Ammon's horn (tissue), 1 donor: ENCODE data around the gene MED16.

ENCODE experiments used
- DNase-seq: peaks from one replicate; pipeline ENCODE4 v3.0.0-alpha.2; 2016; ENCODE audit warnings: low spot score

Gene MED16, protein sequence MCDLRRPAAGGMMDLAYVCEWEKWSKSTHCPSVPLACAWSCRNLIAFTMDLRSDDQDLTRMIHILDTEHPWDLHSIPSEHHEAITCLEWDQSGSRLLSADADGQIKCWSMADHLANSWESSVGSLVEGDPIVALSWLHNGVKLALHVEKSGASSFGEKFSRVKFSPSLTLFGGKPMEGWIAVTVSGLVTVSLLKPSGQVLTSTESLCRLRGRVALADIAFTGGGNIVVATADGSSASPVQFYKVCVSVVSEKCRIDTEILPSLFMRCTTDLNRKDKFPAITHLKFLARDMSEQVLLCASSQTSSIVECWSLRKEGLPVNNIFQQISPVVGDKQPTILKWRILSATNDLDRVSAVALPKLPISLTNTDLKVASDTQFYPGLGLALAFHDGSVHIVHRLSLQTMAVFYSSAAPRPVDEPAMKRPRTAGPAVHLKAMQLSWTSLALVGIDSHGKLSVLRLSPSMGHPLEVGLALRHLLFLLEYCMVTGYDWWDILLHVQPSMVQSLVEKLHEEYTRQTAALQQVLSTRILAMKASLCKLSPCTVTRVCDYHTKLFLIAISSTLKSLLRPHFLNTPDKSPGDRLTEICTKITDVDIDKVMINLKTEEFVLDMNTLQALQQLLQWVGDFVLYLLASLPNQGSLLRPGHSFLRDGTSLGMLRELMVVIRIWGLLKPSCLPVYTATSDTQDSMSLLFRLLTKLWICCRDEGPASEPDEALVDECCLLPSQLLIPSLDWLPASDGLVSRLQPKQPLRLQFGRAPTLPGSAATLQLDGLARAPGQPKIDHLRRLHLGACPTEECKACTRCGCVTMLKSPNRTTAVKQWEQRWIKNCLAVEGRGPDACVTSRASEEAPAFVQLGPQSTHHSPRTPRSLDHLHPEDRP

DNA sequence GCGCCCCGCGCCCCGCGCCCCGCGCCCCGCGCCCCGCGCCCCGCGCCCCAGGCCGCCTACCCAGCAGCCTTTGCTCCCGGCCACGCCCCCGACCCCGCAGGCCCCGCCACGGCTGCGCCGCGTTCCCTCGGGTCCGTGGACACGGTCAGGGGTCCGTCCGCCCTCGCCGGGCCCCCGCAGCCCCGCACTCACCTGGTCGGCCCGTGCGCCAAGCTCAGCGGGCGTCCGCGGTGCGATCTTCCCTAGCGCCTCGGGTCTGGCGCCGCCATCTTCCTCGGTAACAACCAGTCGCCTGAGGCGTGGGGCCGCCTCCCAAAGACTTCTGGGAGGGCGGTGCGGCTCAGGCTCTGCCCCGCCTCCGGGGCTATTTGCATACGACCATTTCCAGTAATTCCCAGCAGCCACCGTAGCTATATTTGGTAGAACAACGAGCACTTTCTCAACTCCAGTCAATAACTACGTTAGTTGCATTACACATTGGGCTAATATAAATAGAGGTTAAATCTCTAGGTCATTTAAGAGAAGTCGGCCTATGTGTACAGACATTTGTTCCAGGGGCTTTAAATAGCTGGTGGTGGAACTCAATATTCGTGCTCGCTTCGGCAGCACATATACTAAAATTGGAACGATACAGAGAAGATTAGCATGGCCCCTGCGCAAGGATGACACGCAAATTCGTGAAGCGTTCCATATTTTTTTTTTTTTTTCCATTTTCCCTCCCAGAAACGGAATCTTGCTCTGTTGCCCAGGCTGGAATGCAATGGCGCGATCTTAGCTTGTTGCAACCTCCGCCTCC, at the start of gene MED16, which contains the start of gene RNU6-9:
Gene MED16, minus strand, starts transcription at position 294 of the 796 bp plus-strand sequence. CDS start 2,056 bp downstream, outside the sequence.
Gene RNU6-9, plus strand, starts transcription at position 591 of the 796 bp plus-strand sequence.
- peak; percentile 96 for DNase-seq

- no peak for DNase-seq
Observed at GRCh38 chr19:942133-942645, 49.2 kb upstream of the MED16 start.

DNA sequence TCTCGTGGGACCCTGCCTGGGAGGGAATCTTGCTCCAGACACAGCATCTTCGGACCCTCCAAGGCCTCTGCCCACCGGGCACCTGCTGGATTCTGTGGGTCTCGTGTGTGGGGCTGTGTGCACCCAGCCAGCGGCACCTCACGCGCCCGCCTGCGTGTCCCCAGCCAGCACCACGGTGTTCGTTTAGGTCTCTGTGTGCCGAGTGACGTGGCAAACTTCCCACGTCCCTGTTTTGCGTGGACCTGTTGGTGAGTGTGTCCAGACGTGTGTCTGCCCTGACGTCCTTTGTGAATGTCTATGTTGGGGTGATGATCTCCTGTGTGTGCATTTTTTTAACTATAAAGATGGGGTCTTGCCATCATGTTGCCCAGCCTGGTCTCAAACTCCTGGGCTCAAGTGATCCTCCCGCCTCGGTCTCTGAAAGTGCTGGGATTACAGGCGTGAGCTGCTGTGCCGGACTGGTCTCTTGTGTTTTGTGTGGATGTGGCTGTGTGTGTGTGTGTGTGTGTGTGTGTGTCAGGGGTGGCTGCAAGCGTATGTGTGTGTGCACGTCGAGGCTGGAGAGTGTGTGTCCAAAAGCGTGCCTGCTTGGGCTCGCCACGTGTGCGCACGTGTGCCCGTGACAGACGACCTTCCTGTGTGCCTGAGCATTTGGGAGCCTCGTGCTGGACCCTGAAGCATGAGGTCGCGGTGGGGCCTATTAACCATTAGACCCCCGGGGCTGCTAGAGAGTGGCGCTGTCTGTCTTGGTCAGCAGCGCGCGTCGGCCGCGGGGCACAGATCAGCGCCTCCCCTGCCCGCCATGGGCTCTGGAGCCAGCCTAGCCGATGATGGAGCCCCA, 48.5 kb upstream of the MED16 start:
- no peak for DNase-seq

GRCh38 chr19:940591-941291, 47.8 kb upstream of the MED16 start:
- DNase-seq: peak; percentile 76

GRCh38 chr19:939922-940321, 46.9 kb upstream of the MED16 start:
- no peak for DNase-seq

DNA sequence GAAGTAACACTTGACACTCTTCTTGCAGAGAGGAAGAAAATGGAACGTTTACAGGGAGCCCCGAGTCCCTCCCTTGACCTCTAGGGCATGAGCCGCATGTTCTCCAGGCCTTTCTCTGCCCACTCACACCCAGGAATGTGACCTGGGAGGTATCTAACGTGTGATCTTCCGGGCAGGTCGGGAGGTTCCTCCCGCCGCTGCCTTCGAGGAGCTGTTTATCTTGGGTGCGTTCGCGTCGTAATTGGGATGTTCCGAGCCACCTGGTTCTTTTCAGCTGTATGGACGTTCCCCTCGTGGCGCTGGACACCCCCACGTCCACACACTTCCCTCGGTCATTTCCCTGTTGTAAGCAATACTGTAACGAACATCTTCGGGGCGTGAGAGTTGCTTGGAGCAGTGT, 46.5 kb upstream of the MED16 start:
- no peak for DNase-seq

DNA sequence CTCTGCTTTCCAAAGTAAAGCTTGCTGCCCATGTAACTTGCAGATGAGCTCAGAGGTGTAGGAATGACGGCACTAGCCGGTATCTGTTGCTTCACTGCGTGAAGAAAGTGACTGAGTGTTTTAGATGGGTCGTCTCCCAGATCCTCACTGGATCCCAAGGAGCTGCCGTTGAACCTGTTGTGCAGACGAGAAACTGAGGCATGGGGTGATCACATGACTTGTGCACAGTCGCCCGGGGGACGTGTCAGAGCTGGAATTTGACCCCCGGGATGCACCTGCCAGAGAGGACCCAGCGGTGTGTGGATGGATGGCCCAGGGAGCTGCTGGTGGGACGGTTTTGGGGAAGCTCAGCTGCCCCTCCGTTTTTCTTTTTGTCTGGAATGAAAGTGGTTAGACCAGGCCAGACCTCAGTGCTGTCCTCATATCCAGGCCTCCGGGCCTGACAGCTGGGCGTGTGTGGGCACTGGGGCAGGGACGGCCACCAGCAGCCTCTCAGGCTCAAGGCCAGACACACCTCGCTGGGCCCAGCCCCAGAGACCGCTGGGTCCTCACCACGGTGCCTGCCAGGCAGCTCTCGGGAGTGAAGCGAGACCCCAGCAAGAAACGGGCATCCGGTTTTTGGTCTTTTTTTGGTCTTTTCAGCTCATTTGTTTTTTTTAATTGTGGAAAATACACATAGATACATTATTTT, 45.4 kb upstream of the MED16 start:
- no peak for DNase-seq

- DNase-seq: no peak
Observed at GRCh38 chr19:937259-937694, 44.3 kb upstream of the MED16 start.

GRCh38 chr19:936175-936546, 43.2 kb upstream of the MED16 start:
- no peak for DNase-seq

DNA sequence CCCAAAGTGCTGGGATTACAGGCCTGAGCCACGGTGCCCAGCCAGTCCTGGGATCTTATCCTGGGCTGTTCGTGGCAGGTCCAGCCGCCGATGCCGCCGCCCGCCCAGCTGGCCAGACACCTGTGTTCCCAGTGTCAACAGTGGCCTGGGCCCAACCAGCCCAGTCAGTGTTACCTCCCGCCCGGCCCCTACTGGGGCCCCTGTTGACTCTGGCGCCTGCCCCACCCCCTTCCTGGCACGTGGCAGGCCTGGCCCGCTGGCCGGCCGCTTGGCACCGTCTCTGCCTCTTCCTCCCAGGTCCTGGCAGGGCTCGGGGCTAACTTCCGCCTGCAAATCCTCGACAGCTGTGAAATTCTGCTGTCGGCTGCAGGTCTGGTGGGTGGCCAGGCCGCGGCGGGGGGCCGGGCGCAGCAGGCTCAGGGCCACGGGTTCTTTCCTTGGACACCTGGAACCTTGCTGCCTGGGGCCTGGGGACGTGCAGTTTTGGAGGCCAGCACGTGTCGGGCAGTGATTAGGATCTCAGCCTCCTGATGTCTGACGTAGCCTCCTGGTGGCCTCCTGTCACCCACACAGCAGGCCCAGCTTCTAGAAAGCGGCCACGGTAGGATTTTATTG, 42.0 kb upstream of the MED16 start:
- peak; percentile 81 for DNase-seq

- DNase-seq: no peak
Observed at GRCh38 chr19:934197-934840, 41.3 kb upstream of the MED16 start.

DNA sequence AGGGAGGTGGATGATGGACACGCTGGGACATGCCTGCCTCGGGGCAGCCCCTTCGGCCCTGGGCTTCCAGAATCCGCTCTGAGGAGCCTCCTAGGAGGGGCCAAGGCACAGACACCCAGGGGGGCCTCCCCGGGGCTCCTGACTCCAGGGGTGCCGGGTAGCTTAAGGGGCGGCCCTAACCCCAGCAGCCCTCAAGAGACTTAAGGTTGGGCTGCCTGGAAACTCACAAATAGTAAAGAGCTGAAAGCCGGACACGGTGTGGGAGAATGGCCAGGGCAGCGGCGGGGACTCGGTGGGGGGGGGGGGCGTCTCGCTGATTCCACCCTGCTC, 40.5 kb upstream of the MED16 start:
- DNase-seq: no peak

DNA sequence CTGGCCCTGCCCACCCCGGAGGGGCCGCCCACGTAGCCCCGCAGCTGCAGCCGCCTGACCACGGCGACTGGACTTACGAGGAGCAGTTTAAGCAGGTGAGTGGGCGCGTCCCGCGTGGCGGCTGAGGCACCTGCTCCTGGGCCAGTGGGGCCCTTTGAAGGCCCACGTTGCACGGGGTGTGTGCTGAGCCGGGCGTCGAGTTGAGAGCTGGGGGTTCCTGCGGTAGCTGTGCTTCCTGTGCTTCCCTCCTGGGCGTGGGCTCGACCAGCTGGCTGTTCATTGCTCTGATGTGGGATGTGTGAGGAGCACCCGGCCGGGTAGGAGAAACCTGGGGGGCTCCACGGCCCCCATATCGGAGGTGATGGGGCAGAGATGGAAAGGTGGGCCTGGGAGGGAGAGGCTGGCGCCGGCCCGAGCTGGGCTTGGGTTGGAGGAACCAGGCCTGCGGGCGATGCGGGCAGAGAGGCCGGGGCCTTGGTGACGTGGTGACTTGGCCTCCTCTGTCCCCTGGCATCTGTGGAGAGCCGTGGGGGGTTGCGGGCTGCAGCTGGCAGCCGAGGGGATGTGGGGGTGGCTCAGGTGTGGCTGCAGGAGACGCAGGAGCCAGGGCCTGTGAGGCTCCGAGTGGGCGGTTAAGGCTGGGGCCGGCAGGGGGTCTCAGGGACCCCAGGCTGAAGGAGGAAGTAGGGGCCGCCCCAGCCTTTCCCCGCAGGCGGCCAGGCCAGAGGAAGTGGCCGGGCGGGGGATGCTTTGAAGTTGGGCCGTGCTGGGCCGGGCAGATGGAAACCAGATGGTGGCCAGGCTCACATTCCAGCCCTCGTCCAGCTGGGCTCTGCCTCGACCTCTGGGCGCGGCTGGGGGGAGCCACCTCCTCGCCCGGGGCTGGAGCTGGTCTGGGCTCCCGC, 39.9 kb upstream of the MED16 start:
- DNase-seq: peak; percentile 50

- no peak for DNase-seq
Observed at GRCh38 chr19:931860-932647, 39.1 kb upstream of the MED16 start.

DNA sequence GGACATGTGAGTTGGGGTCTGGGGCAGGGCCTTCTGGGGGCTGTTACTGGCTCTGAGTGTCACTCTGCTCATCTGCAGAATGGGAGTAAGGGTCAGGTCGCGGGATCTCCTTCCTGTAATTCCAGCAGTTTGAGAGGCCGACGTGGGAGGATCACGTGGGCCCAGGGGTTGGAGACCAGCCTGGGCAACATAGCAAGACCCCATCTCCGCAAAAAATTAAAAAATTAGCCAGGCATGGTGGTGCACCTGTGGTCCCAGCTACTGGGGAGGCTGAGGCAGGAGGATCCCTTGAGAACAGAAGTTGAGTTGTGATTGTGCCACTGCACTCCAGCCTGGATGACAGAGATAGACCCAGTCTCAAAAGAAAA, 36.9 kb upstream of the MED16 start:
- DNase-seq: no peak

GRCh38 chr19:929203-929890, 36.4 kb upstream of the MED16 start:
- DNase-seq: no peak
